ENCODE results near the gene C19orf53.

Gene C19orf53

GRCh38 chr19:13796301-13797057 is 22.2 kb downstream of the C19orf53 start:
- DNase-seq (ENCODE audit: low spot score in 2 of 2) (no peak), ATAC-seq (ENCODE audit: low read depth) (no peak)
- Mint-ChIP-seq H3K9me3 (no peaks in the 10 kb centered on the region), H3K36me3 (peaks cover 6% of the 10 kb centered on the region), H3K27ac (peak overlapping the region; percentile 88), H3K4me3 (peak overlapping the region; percentile 89), H3K4me1 (peaks cover 18% of the 10 kb centered on the region), H3K27me3 (no peaks in the 10 kb centered on the region)

GRCh38 chr19:13797058-13797440 is 22.8 kb downstream of the C19orf53 start:
- Mint-ChIP-seq H3K27me3 (no peaks in the 10 kb centered on the region), H3K4me1 (peaks cover 18% of the 10 kb centered on the region), H3K27ac (no peak overlapping the region), H3K9me3 (no peaks in the 10 kb centered on the region), H3K4me3 (peak overlapping the region; percentile 89), H3K36me3 (peaks cover 6% of the 10 kb centered on the region)
- ATAC-seq (ENCODE audit: low read depth) (no peak), DNase-seq (ENCODE audit: low spot score in 2 of 2) (no peak)

GRCh38 chr19:13797870-13798269 is 23.6 kb downstream of the C19orf53 start:
- Mint-ChIP-seq H3K4me3 (no peak overlapping the region), H3K4me1 (peaks cover 18% of the 10 kb centered on the region), H3K27me3 (no peaks in the 10 kb centered on the region), H3K9me3 (no peaks in the 10 kb centered on the region), H3K36me3 (peaks cover 7% of the 10 kb centered on the region), H3K27ac (no peak overlapping the region)
- no peak for DNase-seq (ENCODE audit: low spot score in 2 of 2)
- no peak for ATAC-seq (ENCODE audit: low read depth)

GRCh38 chr19:13799669-13800068 is 25.4 kb downstream of the C19orf53 start:
- Mint-ChIP-seq H3K36me3 (peaks cover 7% of the 10 kb centered on the region), H3K27me3 (no peaks in the 10 kb centered on the region), H3K9me3 (no peaks in the 10 kb centered on the region), H3K4me1 (peaks cover 15% of the 10 kb centered on the region), H3K27ac (no peak overlapping the region), H3K4me3 (no peak overlapping the region)
- no peak for ATAC-seq (ENCODE audit: low read depth)
- no peak for DNase-seq (ENCODE audit: low spot score in 2 of 2)

DNA sequence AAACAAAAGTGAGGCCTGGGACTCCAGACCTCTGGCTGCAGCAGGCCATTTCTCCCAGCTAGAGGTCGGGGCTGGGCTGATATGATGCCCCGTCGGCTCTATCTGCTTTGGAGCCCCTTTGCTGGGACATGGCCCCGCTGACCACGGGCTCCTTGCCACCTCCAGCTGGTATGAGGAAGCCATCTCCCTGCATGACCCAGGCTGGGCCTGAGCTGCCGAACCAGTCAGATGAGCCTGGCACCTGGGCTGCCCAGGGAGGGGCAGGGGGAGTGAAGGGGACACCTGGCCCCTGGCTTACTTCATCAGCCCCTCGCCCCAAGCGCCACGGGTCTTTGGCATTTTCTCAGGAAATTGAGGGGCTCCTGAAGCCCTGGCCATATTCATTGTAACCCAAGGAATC is 28.8 kb downstream of the C19orf53 start:
- DNase-seq (ENCODE audit: low spot score in 2 of 2) = no peak
- Mint-ChIP-seq H3K9me3 (no peaks in the 10 kb centered on the region), H3K27ac (no peak overlapping the region), H3K36me3 (peaks cover 14% of the 10 kb centered on the region), H3K27me3 (no peaks in the 10 kb centered on the region), H3K4me3 (no peak overlapping the region), H3K4me1 (no peaks in the 10 kb centered on the region)
- ATAC-seq (ENCODE audit: low read depth) = no peak

- H3K27ac Mint-ChIP-seq = no peak overlapping the region
- peaks cover 14% of the 10 kb centered on the region for H3K36me3 Mint-ChIP-seq
- H3K4me3 Mint-ChIP-seq = no peak overlapping the region
- H3K4me1 Mint-ChIP-seq = no peaks in the 10 kb centered on the region
- ATAC-seq (ENCODE audit: low read depth) (no peak), DNase-seq (ENCODE audit: low spot score in 2 of 2) (no peak)
- H3K9me3 Mint-ChIP-seq = no peaks in the 10 kb centered on the region
- H3K27me3 Mint-ChIP-seq = no peaks in the 10 kb centered on the region
These were observed 30.8 kb downstream of the C19orf53 start for GRCh38 chr19:13804830-13805683.

DNA sequence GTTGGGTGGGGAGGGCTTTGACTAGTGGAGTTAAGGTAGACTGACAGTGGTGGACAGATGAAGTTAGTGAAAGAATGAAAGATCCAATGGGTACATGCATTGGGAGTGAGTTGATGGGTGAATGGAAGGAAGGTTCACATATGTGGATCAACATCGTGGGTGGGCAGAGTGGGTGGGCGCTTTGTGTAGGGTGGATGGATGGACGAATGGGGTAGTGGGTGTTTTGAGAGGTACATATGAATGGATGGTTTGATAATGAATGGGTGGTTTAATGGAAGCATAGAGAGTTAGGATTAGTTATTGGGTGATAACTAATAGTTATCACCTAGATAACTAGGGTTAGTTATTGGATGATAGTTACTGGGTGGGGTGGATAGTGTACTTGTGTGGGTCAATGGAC is 32.5 kb downstream of the C19orf53 start:
- Mint-ChIP-seq H3K9me3 (no peaks in the 10 kb centered on the region), H3K27me3 (no peaks in the 10 kb centered on the region), H3K36me3 (peaks cover 9% of the 10 kb centered on the region), H3K27ac (no peak overlapping the region), H3K4me1 (no peaks in the 10 kb centered on the region), H3K4me3 (no peak overlapping the region)
- no peak for DNase-seq (ENCODE audit: low spot score in 2 of 2)
- no peak for ATAC-seq (ENCODE audit: low read depth)

- no peaks in the 10 kb centered on the region for H3K9me3 Mint-ChIP-seq
- H3K4me1 Mint-ChIP-seq = no peaks in the 10 kb centered on the region
- peaks cover 9% of the 10 kb centered on the region for H3K36me3 Mint-ChIP-seq
- H3K27me3 Mint-ChIP-seq = no peaks in the 10 kb centered on the region
- no peak overlapping the region for H3K27ac Mint-ChIP-seq
- no peak overlapping the region for H3K4me3 Mint-ChIP-seq
- DNase-seq (ENCODE audit: low spot score in 2 of 2) (no peak), ATAC-seq (ENCODE audit: low read depth) (no peak)
These were observed 33.3 kb downstream of the C19orf53 start for GRCh38 chr19:13807421-13808021.

- H3K4me3 Mint-ChIP-seq = no peak overlapping the region
- H3K27me3 Mint-ChIP-seq = no peaks in the 10 kb centered on the region
- peaks cover 2% of the 10 kb centered on the region for H3K9me3 Mint-ChIP-seq
- peaks cover 12% of the 10 kb centered on the region for H3K36me3 Mint-ChIP-seq
- ATAC-seq (ENCODE audit: low read depth) = no peak
- H3K27ac Mint-ChIP-seq = no peak overlapping the region
- DNase-seq (ENCODE audit: low spot score in 2 of 2) = no peak
- H3K4me1 Mint-ChIP-seq = no peaks in the 10 kb centered on the region
These were observed 34.6 kb downstream of the C19orf53 start for GRCh38 chr19:13808856-13809255.

GRCh38 chr19:13812544-13812943 is 38.3 kb downstream of the C19orf53 start:
- ATAC-seq (ENCODE audit: low read depth) (no peak), DNase-seq (ENCODE audit: low spot score in 2 of 2) (no peak)
- no peak overlapping the region for H3K4me3 Mint-ChIP-seq
- H3K4me1 Mint-ChIP-seq = no peaks in the 10 kb centered on the region
- H3K9me3 Mint-ChIP-seq = peaks cover 2% of the 10 kb centered on the region
- H3K36me3 Mint-ChIP-seq = peaks cover 8% of the 10 kb centered on the region
- H3K27me3 Mint-ChIP-seq = no peaks in the 10 kb centered on the region
- H3K27ac Mint-ChIP-seq = no peak overlapping the region

DNA sequence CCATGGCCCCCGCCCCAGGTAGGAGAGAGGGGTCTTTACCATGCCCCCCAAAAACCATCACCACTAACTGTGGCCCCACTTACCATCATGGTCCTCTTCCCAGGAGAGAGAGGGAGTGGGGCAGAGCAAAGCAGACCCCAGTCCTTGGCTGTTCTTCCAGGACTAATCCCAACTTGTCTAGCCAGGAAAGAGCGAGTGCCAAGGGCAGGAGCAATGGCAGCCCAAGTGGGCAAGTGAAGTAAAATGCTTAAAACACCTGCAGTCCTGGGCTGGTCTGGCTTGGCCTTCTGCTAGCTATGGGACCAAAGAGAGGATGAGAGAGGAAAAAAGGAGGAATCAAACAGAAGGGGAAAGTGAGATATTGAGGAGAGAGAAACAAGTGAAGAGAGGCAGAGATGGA is 38.9 kb downstream of the C19orf53 start:
- Mint-ChIP-seq H3K9me3 (peaks cover 2% of the 10 kb centered on the region), H3K27me3 (no peaks in the 10 kb centered on the region), H3K4me3 (no peak overlapping the region), H3K36me3 (peaks cover 8% of the 10 kb centered on the region), H3K27ac (no peak overlapping the region), H3K4me1 (peaks cover 1% of the 10 kb centered on the region)
- ATAC-seq (ENCODE audit: low read depth) (no peak), DNase-seq (ENCODE audit: low spot score in 2 of 2) (no peak)

DNA sequence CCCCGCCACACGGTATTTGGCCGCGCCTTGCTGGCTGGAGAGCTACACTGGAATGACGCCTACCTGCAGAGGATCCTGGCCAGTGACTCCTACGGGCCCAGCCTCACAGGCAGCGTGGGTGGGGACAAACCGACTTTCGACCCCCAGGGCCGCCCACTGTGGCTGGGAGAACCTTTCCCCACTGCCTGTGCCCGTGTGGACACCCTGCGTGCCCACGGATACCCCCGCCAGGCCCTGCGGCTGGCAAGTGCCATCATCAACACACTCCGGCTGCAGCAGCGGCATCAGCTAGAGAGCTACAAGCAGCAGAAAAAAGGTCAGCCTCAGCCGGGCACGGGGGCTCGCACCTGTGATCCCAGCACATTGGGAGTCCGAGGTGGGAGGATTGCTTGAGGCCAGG is 40.3 kb downstream of the C19orf53 start:
- Mint-ChIP-seq H3K4me1 (peaks cover 3% of the 10 kb centered on the region), H3K27me3 (no peaks in the 10 kb centered on the region), H3K9me3 (peaks cover 2% of the 10 kb centered on the region), H3K36me3 (peaks cover 8% of the 10 kb centered on the region), H3K4me3 (no peak overlapping the region), H3K27ac (no peak overlapping the region)
- ATAC-seq (ENCODE audit: low read depth) = no peak
- DNase-seq (ENCODE audit: low spot score in 2 of 2) = no peak

GRCh38 chr19:13817018-13817614 is 42.9 kb downstream of the C19orf53 start:
- peaks cover 2% of the 10 kb centered on the region for H3K9me3 Mint-ChIP-seq
- ATAC-seq (ENCODE audit: low read depth) = peak; percentile 62
- H3K36me3 Mint-ChIP-seq = peaks cover 10% of the 10 kb centered on the region
- DNase-seq (ENCODE audit: low spot score in 2 of 2) = no peak
- H3K4me3 Mint-ChIP-seq = peak overlapping the region; percentile 67
- peaks cover 3% of the 10 kb centered on the region for H3K4me1 Mint-ChIP-seq
- no peak overlapping the region for H3K27ac Mint-ChIP-seq
- H3K27me3 Mint-ChIP-seq = no peaks in the 10 kb centered on the region
